ENCODE measurements around the gene CSN2. TPM values are rescaled to one million over a fixed set of nuclear protein-coding genes. Genes with fewer than 3 reads are reported as not detected.

The CSN2 gene
- total and polyA plus RNA-seq, 2 of the 4 experiments (the other 2 are of a cell fraction) = not detected

GRCh38 chr4:69974631-69975030 lies 9.1 kb upstream of the CSN2 start:
- Histone ChIP-seq H3K9ac (ENCODE audit: low read depth, low read length) (no peak overlapping the region), H2BK20ac (ENCODE audit: low read depth, low read length) (no peak overlapping the region), H3K4me1 (ENCODE audit: control insufficient read depth, insufficient read depth, low read length) (no peaks in the 10 kb centered on the region), H4K91ac (ENCODE audit: insufficient read depth, low read depth, low read length) (no peak overlapping the region), H3K14ac (replicated peaks; ENCODE audit: low read depth, low read length) (no peak overlapping the region), H3K56ac (ENCODE audit: extremely low read depth, insufficient read depth, low read length) (no peak overlapping the region), H4K8ac (ENCODE audit: low read depth in 2 of 2, low read length in 2 of 2) (no peak overlapping the region), H2AK9ac (replicated peaks; ENCODE audit: low read depth, low read length, poor library complexity) (no peak overlapping the region), H3K23ac (ENCODE audit: low read depth, low read length) (no peak overlapping the region), H3K18ac (ENCODE audit: low read depth, low read length) (no peak overlapping the region), H3K36me3 (ENCODE audit: control insufficient read depth, insufficient read depth, low read length) (no peaks in the 10 kb centered on the region), H2BK15ac (ENCODE audit: low read depth, low read length) (no peak overlapping the region), H4K20me1 (ENCODE audit: insufficient read depth, low read length) (no peaks in the 10 kb centered on the region), H3K79me1 (ENCODE audit: low read depth in 1 of 2, low read length in 2 of 2) (no peaks in the 10 kb centered on the region), H2AFZ (replicated peaks; ENCODE audit: low read length, poor library complexity) (no peak overlapping the region), H3K4me2 (ENCODE audit: low read depth, low read length) (no peak overlapping the region), H3K27ac (ENCODE audit: insufficient read depth, low read length) (no peak overlapping the region), H2AK5ac (ENCODE audit: low read depth, low read length) (no peak overlapping the region), H2BK120ac (ENCODE audit: low read depth, low read length) (no peak overlapping the region), H2BK5ac (ENCODE audit: low read depth, low read length, poor library complexity, severe bottlenecking) (no peak overlapping the region), H3K4ac (ENCODE audit: low read depth, low read length) (no peak overlapping the region), H3K27me3 (ENCODE audit: control insufficient read depth, insufficient read depth, low read length) (no peaks in the 10 kb centered on the region), H3K4me3 (ENCODE audit: insufficient read depth, low read depth, low read length) (no peak overlapping the region), H3K9me3 (ENCODE audit: control insufficient read depth, insufficient read depth, low read length) (no peaks in the 10 kb centered on the region), H3K9me1 (ENCODE audit: insufficient read depth, low read length) (no peaks in the 10 kb centered on the region), H4K5ac (ENCODE audit: low read depth, low read length) (no peak overlapping the region)
- no peak for ATAC-seq (ENCODE audit: low read depth)
- WGBS, 2 experiments (ENCODE audit: extremely low coverage in 2 of 2, insufficient read length in 1 of 2) = no CpG with 5 or more reads among the region's 1 CpG
- CTCF ChIA-PET = no interaction called here
- DNase-seq = no peak
- in situ Hi-C loops (cut with MboI; ENCODE audit: low sequenced_read_pairs) (no loop called here), dilution Hi-C loops (cut with HindIII; ENCODE audit: low sequenced_read_pairs, unreplicated experiment) (no loop called here), intact Hi-C loops (cut with micrococcal nuclease) (no loop called here)
- TF ChIP-seq BHLHE40 (IDR thresholded peaks at IDR 0.05; ENCODE audit: low read depth, low read length) = no peak
- no peak for TF ChIP-seq MAFK (IDR thresholded peaks at IDR 0.05; ENCODE audit: low read depth, low read length)
- no peak for TF ChIP-seq MAZ (IDR thresholded peaks at IDR 0.05; ENCODE audit: borderline replicate concordance, low read depth, low read length)
- TF ChIP-seq SMC3 (IDR thresholded peaks at IDR 0.05; ENCODE audit: low read depth, low read length) = no peak
- no peak for TF ChIP-seq USF2 (IDR thresholded peaks at IDR 0.05; ENCODE audit: low read depth, low read length)
- TF ChIP-seq FOS (IDR thresholded peaks at IDR 0.05; ENCODE audit: low read depth, low read length) = no peak
- no peak for TF ChIP-seq RAD21 (IDR thresholded peaks at IDR 0.05; ENCODE audit: low read length)
- TF ChIP-seq RFX5 (IDR thresholded peaks at IDR 0.05; ENCODE audit: low read depth, low read length) = no peak
- TF ChIP-seq RCOR1 (IDR thresholded peaks at IDR 0.05; ENCODE audit: insufficient replicate concordance, low read length) = no peak
- TF ChIP-seq MXI1 (IDR thresholded peaks at IDR 0.05; ENCODE audit: borderline replicate concordance, low read depth, low read length) = no peak
- no peak for TF ChIP-seq NFE2L2 (IDR thresholded peaks at IDR 0.05; ENCODE audit: low read depth, low read length)
- TF ChIP-seq CHD1 (IDR thresholded peaks at IDR 0.05; ENCODE audit: low read depth, low read length) = no peak
- TF ChIP-seq POLR2A (IDR thresholded peaks at IDR 0.05; ENCODE audit: low read depth, low read length) = no peak
- TF ChIP-seq CTCF (conservative IDR thresholded peaks at IDR 0.05; ENCODE audit: low read depth, low read length) = no peak
- TF ChIP-seq CEBPB (IDR thresholded peaks at IDR 0.05; ENCODE audit: low read depth, low read length) = no peak
- no peak for TF ChIP-seq ELK1 (IDR thresholded peaks at IDR 0.05; ENCODE audit: borderline replicate concordance, low read depth, low read length)
- POLR2A ChIA-PET (ENCODE audit: unreplicated experiment) = no interaction called here
- BruUV-seq (replicated peaks) = no TSS peak
